ENCODE data around the gene HSD3B2. TPM values are rescaled to one million over a fixed set of nuclear protein-coding genes. Genes with fewer than 3 reads are reported as not detected.

The HSD3B2 gene
- total and polyA plus RNA-seq, 2 donors from 2014 or later, result 0.60 TPM; not detected in 1

GRCh38 chr1:119429687-119430086 is 14.7 kb downstream of the HSD3B2 start:
- no peaks in the 10 kb centered on the region for H3K27me3 ChIP-seq (ENCODE audit: control insufficient read depth, insufficient read depth, low read length)
- no peak for TF ChIP-seq CTCF (IDR thresholded peaks at IDR 0.05; ENCODE audit: borderline replicate concordance, extremely low read depth, insufficient read depth)
- no peak for FAIRE-seq

GRCh38 chr1:119430486-119430885 is 15.5 kb downstream of the HSD3B2 start:
- intact Hi-C loops (cut with DNase I), result no loop called here
- FAIRE-seq (no peak), DNase-seq (no peak)
- no peak overlapping the region for H3K4me3 ChIP-seq (ENCODE audit: low read length in 3 of 3)
- H3K27ac ChIP-seq (ENCODE audit: low read depth in 2 of 2, low read length in 2 of 2), result no peak overlapping the region
- H3K36me3 ChIP-seq (ENCODE audit: control insufficient read depth in 2 of 3, insufficient read depth in 3 of 3, low read length in 3 of 3), result no peaks in the 10 kb centered on the region
- no peak overlapping the region for H3K9ac ChIP-seq (ENCODE audit: low read length in 3 of 3)
- H3K27me3 ChIP-seq (ENCODE audit: control insufficient read depth, insufficient read depth, low read length), result no peaks in the 10 kb centered on the region
- H3K9me3 ChIP-seq (ENCODE audit: control insufficient read depth in 2 of 3, insufficient read depth in 1 of 3, low read length in 3 of 3), result no peaks in the 10 kb centered on the region
- H3K4me1 ChIP-seq (ENCODE audit: control insufficient read depth in 2 of 3, insufficient read depth in 2 of 3, low read depth in 1 of 3, low read length in 3 of 3), result no peaks in the 10 kb centered on the region
- TF ChIP-seq CTCF (IDR thresholded peaks at IDR 0.05; ENCODE audit: borderline replicate concordance, extremely low read depth, insufficient read depth), result no peak

More at GRCh38 chr1:119429687-119430086, 14.7 kb downstream of the HSD3B2 start:
- Histone ChIP-seq H3K27ac (ENCODE audit: low read depth in 2 of 2, low read length in 2 of 2) (no peak overlapping the region), H3K36me3 (ENCODE audit: control insufficient read depth in 2 of 3, insufficient read depth in 3 of 3, low read length in 3 of 3) (no peaks in the 10 kb centered on the region), H3K9me3 (ENCODE audit: control insufficient read depth in 2 of 3, insufficient read depth in 1 of 3, low read length in 3 of 3) (no peaks in the 10 kb centered on the region), H3K9ac (ENCODE audit: low read length in 3 of 3) (no peak overlapping the region), H3K4me3 (ENCODE audit: low read length in 3 of 3) (no peak overlapping the region), H3K4me1 (ENCODE audit: control insufficient read depth in 2 of 3, insufficient read depth in 2 of 3, low read depth in 1 of 3, low read length in 3 of 3) (no peaks in the 10 kb centered on the region)
- no peak for DNase-seq
- intact Hi-C loops (cut with DNase I), result no loop called here

GRCh38 chr1:119431836-119432235 is 16.9 kb downstream of the HSD3B2 start:
- no peak for FAIRE-seq
- intact Hi-C loops (cut with DNase I), result no loop called here
- Histone ChIP-seq H3K9ac (ENCODE audit: low read length in 3 of 3) (no peak overlapping the region), H3K9me3 (ENCODE audit: control insufficient read depth in 2 of 3, insufficient read depth in 1 of 3, low read length in 3 of 3) (no peaks in the 10 kb centered on the region), H3K27ac (ENCODE audit: low read depth in 2 of 2, low read length in 2 of 2) (no peak overlapping the region), H3K36me3 (ENCODE audit: control insufficient read depth in 2 of 3, insufficient read depth in 3 of 3, low read length in 3 of 3) (no peaks in the 10 kb centered on the region), H3K4me1 (ENCODE audit: control insufficient read depth in 2 of 3, insufficient read depth in 2 of 3, low read depth in 1 of 3, low read length in 3 of 3) (no peaks in the 10 kb centered on the region), H3K4me3 (ENCODE audit: low read length in 3 of 3) (no peak overlapping the region), H3K27me3 (ENCODE audit: control insufficient read depth, insufficient read depth, low read length) (no peaks in the 10 kb centered on the region)
- no peak for DNase-seq
- no peak for TF ChIP-seq CTCF (IDR thresholded peaks at IDR 0.05; ENCODE audit: borderline replicate concordance, extremely low read depth, insufficient read depth)

GRCh38 chr1:119435052-119435451 is 20.1 kb downstream of the HSD3B2 start:
- FAIRE-seq (no peak), DNase-seq (no peak)
- Histone ChIP-seq H3K27me3 (ENCODE audit: control insufficient read depth, insufficient read depth, low read length) (no peaks in the 10 kb centered on the region), H3K9me3 (ENCODE audit: control insufficient read depth in 2 of 3, insufficient read depth in 1 of 3, low read length in 3 of 3) (no peaks in the 10 kb centered on the region), H3K9ac (ENCODE audit: low read length in 3 of 3) (no peak overlapping the region), H3K36me3 (ENCODE audit: control insufficient read depth in 2 of 3, insufficient read depth in 3 of 3, low read length in 3 of 3) (no peaks in the 10 kb centered on the region), H3K4me1 (ENCODE audit: control insufficient read depth in 2 of 3, insufficient read depth in 2 of 3, low read depth in 1 of 3, low read length in 3 of 3) (no peaks in the 10 kb centered on the region), H3K4me3 (ENCODE audit: low read length in 3 of 3) (no peak overlapping the region), H3K27ac (ENCODE audit: low read depth in 2 of 2, low read length in 2 of 2) (no peak overlapping the region)
- no peak for TF ChIP-seq CTCF (IDR thresholded peaks at IDR 0.05; ENCODE audit: borderline replicate concordance, extremely low read depth, insufficient read depth)
- intact Hi-C loops (cut with DNase I), result no loop called here
